Retinal pigment epithelial cell (primary cell): ENCODE results near the gene SCARB2.

Experiments
- DNase-seq: peaks from one replicate; pipeline ENCODE4 v3.0.0-alpha.2; 2010; ENCODE audit warnings: low read depth
- H3K4me3 ChIP-seq: 2 replicates; pipeline ENCODE4 v1.5.1; 2011; ENCODE audit warnings: mild to moderate bottlenecking, low read length, control low read depth, moderate library complexity
- CTCF ChIP-seq: conservative IDR thresholded peaks from 2 replicates; pipeline ENCODE4 v1.5.1; 2011; ENCODE audit warnings: low read depth, low read length, control low read depth, inconsistent platforms

Gene SCARB2

GRCh38 chr4:76212851-76213414, 691 bp downstream of the SCARB2 start:
- no peak for TF ChIP-seq CTCF
- DNase-seq = no peak
- peak overlapping the region; percentile 75 for H3K4me3 ChIP-seq

- TF ChIP-seq CTCF = no peak
- peak overlapping the region; percentile 75 for H3K4me3 ChIP-seq
- DNase-seq = no peak
Observed at GRCh38 chr4:76211769-76212708, 1.6 kb downstream of the SCARB2 start.

GRCh38 chr4:76210452-76210851, 3.2 kb downstream of the SCARB2 start:
- TF ChIP-seq CTCF = no peak
- no peak for DNase-seq
- H3K4me3 ChIP-seq = no peak overlapping the region

GRCh38 chr4:76209881-76210280, 3.7 kb downstream of the SCARB2 start:
- TF ChIP-seq CTCF = no peak
- H3K4me3 ChIP-seq = no peak overlapping the region
- no peak for DNase-seq

- H3K4me3 ChIP-seq = no peak overlapping the region
- DNase-seq = no peak
- no peak for TF ChIP-seq CTCF
Observed at GRCh38 chr4:76208005-76208765, 5.4 kb downstream of the SCARB2 start.

- no peak overlapping the region for H3K4me3 ChIP-seq
- DNase-seq = no peak
- TF ChIP-seq CTCF = no peak
Observed at GRCh38 chr4:76207549-76207948, 6.1 kb downstream of the SCARB2 start.
